ENCODE measurements around the gene MAP2K1.

- no peak for TF ChIP-seq EZH2 (IDR thresholded peaks at IDR 0.05)
- no peak for TF ChIP-seq POLR2AphosphoS5 (IDR thresholded peaks at IDR 0.05; ENCODE audit: borderline replicate concordance, low read depth, low read length)
- TF ChIP-seq FOXP2 (optimal IDR thresholded peaks at IDR 0.05; ENCODE audit: control extremely low read depth, extremely low read length, insufficient read depth), result no peak
Observed at GRCh38 chr15:66483131-66483566, 96.4 kb downstream of the MAP2K1 start.
